Hepatocyte (in vitro differentiated cells): Measurements from ENCODE around the gene PIK3R4. TPM values are rescaled to one million over a fixed set of nuclear protein-coding genes. Genes with fewer than 3 reads are reported as not detected.

ENCODE experiments used
- DNase-seq: peaks from one replicate; pipeline ENCODE4 v3.0.0-alpha.2; 2016; ENCODE audit warnings: low spot score
- H2AFZ ChIP-seq: fragments of 200-600 bp; sonication (generic); 2 replicates; pipeline ENCODE4 v1.6.0; 2016; ENCODE audit warnings: antibody characterized with exemption, mild to moderate bottlenecking
- H3K27ac ChIP-seq: fragments of 200-600 bp; sonication (generic); 2 replicates; pipeline ENCODE4 v1.5.1; 2016; ENCODE audit warnings: mild to moderate bottlenecking
- H3K27me3 ChIP-seq: fragments of 200-600 bp; sonication (generic); 2 replicates; pipeline ENCODE4 v1.6.1; 2016
- H3K36me3 ChIP-seq: fragments of 200-600 bp; sonication (generic); replicated peaks from 2 replicates; pipeline ENCODE4 v1.5.1; 2016; ENCODE audit warnings: low read depth; ENCODE audit not compliant: insufficient read depth
- H3K4me1 ChIP-seq: fragments of 200-600 bp; sonication (generic); 2 replicates; pipeline ENCODE4 v1.5.1; 2016; ENCODE audit warnings: mild to moderate bottlenecking, moderate library complexity; ENCODE audit not compliant: insufficient read depth
- H3K4me2 ChIP-seq: fragments of 200-600 bp; sonication (generic); 2 replicates; pipeline ENCODE4 v1.6.0; 2016
- H3K4me3 ChIP-seq: fragments of 200-600 bp; sonication (generic); 2 replicates; pipeline ENCODE4 v1.5.1; 2016; ENCODE audit warnings: mild to moderate bottlenecking
- H3K79me2 ChIP-seq: fragments of 200-600 bp; sonication (generic); 2 replicates; pipeline ENCODE4 v1.6.0; 2017; ENCODE audit warnings: mild to moderate bottlenecking
- H3K9me2 ChIP-seq: fragments of 200-600 bp; sonication (generic); replicated peaks from 2 replicates; pipeline ENCODE4 v1.6.0; 2017; ENCODE audit warnings: mild to moderate bottlenecking; ENCODE audit not compliant: insufficient read depth
- H3K9me3 ChIP-seq: fragments of 200-600 bp; sonication (generic); 2 replicates; pipeline ENCODE4 v1.5.1; 2016; ENCODE audit warnings: low read depth, mild to moderate bottlenecking
- H4K20me1 ChIP-seq: fragments of 200-600 bp; sonication (generic); 2 replicates; pipeline ENCODE4 v1.6.0; 2016; ENCODE audit warnings: mild to moderate bottlenecking; ENCODE audit not compliant: insufficient read depth, poor library complexity, severe bottlenecking
- CTCF ChIP-seq: fragments of 200-600 bp; sonication (generic); IDR thresholded peaks from 2 replicates; pipeline ENCODE4 v1.5.1; 2016; ENCODE audit warnings: antibody characterized with exemption, mild to moderate bottlenecking; ENCODE audit not compliant: poor library complexity
- EZH2 ChIP-seq: fragments of 200-600 bp; sonication (generic); IDR thresholded peaks from 2 replicates; pipeline ENCODE4 v1.6.1; 2016; ENCODE audit warnings: antibody characterized with exemption, mild to moderate bottlenecking, borderline replicate concordance
- EZH2phosphoT487 ChIP-seq: fragments of 200-600 bp; sonication (generic); IDR thresholded peaks from one replicate; pipeline ENCODE4 v1.6.1; 2018; ENCODE audit warnings: antibody characterized with exemption, mild to moderate bottlenecking, low read depth, moderate library complexity; ENCODE audit not compliant: unreplicated experiment, severe bottlenecking
- WGBS: methylation state at CpG from one replicate; pipeline ENCODE4 v1.1.6; 2016; ENCODE audit warnings: low lambda C conversion rate; ENCODE audit errors: missing lambda C conversion rate; 5-methylcytosine and 5-hydroxymethylcytosine counted together
- polyA plus RNA-seq: library from polyadenylated mRNA; unstranded; fragments of >200 nt; fragmentation: Nextera tagmentation; extraction: Ambion mirVana; gene quantifications from 2 replicates; pipeline ENCODE4 v1.2.1, GENCODE V29; 2016
- total RNA-seq: library from RNA; depleted of rRNA; stranded (reverse); fragments of >200 nt; gene quantifications from 2 replicates; pipeline ENCODE4 v1.2.3, GENCODE V29; 2014

PIK3R4 gene
- total and polyA plus RNA-seq, 2 experiments from 2014 or later = 17.1 to 33.3 TPM

- Histone ChIP-seq H3K4me3 (no peak overlapping the region), H3K79me2 (no peaks in the 10 kb centered on the region), H4K20me1 (no peaks in the 10 kb centered on the region), H3K27me3 (no peaks in the 10 kb centered on the region), H3K4me1 (no peaks in the 10 kb centered on the region), H2AFZ (no peak overlapping the region), H3K9me3 (no peaks in the 10 kb centered on the region), H3K36me3 (no peaks in the 10 kb centered on the region), H3K4me2 (no peak overlapping the region), H3K9me2 (no peaks in the 10 kb centered on the region), H3K27ac (no peak overlapping the region)
- no peak for DNase-seq
- no peak for TF ChIP-seq EZH2phosphoT487
- TF ChIP-seq EZH2 = no peak
Measured at GRCh38 chr3:130635978-130636377, 110.7 kb downstream of the PIK3R4 start.

GRCh38 chr3:130635285-130635684 is 111.3 kb downstream of the PIK3R4 start:
- Histone ChIP-seq H3K79me2 (no peaks in the 10 kb centered on the region), H3K9me3 (no peaks in the 10 kb centered on the region), H3K27me3 (no peaks in the 10 kb centered on the region), H2AFZ (no peak overlapping the region), H3K36me3 (no peaks in the 10 kb centered on the region), H4K20me1 (no peaks in the 10 kb centered on the region), H3K9me2 (no peaks in the 10 kb centered on the region), H3K4me3 (no peak overlapping the region), H3K4me1 (no peaks in the 10 kb centered on the region), H3K27ac (no peak overlapping the region), H3K4me2 (no peak overlapping the region)
- 83% methylated on average over 2 of the region's 2 CpGs for WGBS
- DNase-seq = peak; percentile 19
- TF ChIP-seq EZH2phosphoT487 (no peak), CTCF (no peak), EZH2 (no peak)

Other genes starting within 250 kb of the PIK3R4 start
- gene COL6A6, start 229.7 kb downstream of the PIK3R4 start, total RNA-seq = 1.0 and 1.4 TPM in 2 replicates
- gene COL6A6, start 229.7 kb downstream of the PIK3R4 start, polyA plus RNA-seq = 0.23 and 0.24 TPM in 2 replicates
- gene ATP2C1, start 147.3 kb upstream of the PIK3R4 start, total RNA-seq = 88.2 and 99.4 TPM in 2 replicates
- gene ATP2C1, start 147.3 kb upstream of the PIK3R4 start, polyA plus RNA-seq = 31.5 and 33.4 TPM in 2 replicates